Activated CD4-positive, alpha-beta T cell treated with anti-CD3 and anti-CD28 coated beads, Interleukin-10, Interleukin-2, amounts not matched to agents 100 ng/mL and 50 ng/mL, durations not matched to agents 16 hours and 8 hours (primary cell): Measurements from ENCODE around the gene FBXL13.
"Not testable (repeated sequence)": the region's sequence is repeated elsewhere in the genome, so short reads cannot be mapped to it uniquely, and the experiment has no call there.

Experiments used
- DNase-seq: peaks from one replicate; pipeline ENCODE4 v3.0.0-alpha.2; 2020

FBXL13 gene

GRCh38 chr7:102843850-102844249 lies 230.7 kb downstream of the FBXL13 start:
- peak; percentile 55 for DNase-seq

- DNase-seq = no peak
Measured at GRCh38 chr7:102842284-102842683, 232.3 kb downstream of the FBXL13 start.

GRCh38 chr7:102841290-102841689 lies 233.3 kb downstream of the FBXL13 start:
- no peak for DNase-seq

- no peak for DNase-seq
Measured at GRCh38 chr7:102840404-102840803, 234.2 kb downstream of the FBXL13 start.

- not testable (repeated sequence) for DNase-seq
Measured at GRCh38 chr7:102838572-102839101, 236.0 kb downstream of the FBXL13 start.

GRCh38 chr7:102837802-102838201 lies 236.8 kb downstream of the FBXL13 start:
- DNase-seq = no peak

- no peak for DNase-seq
Measured at GRCh38 chr7:102836977-102837376, 237.6 kb downstream of the FBXL13 start.

- DNase-seq = no peak
Measured at GRCh38 chr7:102836191-102836919, 238.2 kb downstream of the FBXL13 start.

- DNase-seq = peak; percentile 92
Measured at GRCh38 chr7:102834999-102835398, 239.6 kb downstream of the FBXL13 start.

- DNase-seq = no peak
Measured at GRCh38 chr7:102834466-102834865, 240.1 kb downstream of the FBXL13 start.

- DNase-seq = no peak
Measured at GRCh38 chr7:102833343-102833742, 241.3 kb downstream of the FBXL13 start.

GRCh38 chr7:102832674-102833073 lies 241.9 kb downstream of the FBXL13 start:
- no peak for DNase-seq

GRCh38 chr7:102830197-102830596 lies 244.4 kb downstream of the FBXL13 start:
- no peak for DNase-seq

- no peak for DNase-seq
Measured at GRCh38 chr7:102829075-102829474, 245.5 kb downstream of the FBXL13 start.

GRCh38 chr7:102828286-102828685 lies 246.3 kb downstream of the FBXL13 start:
- DNase-seq = no peak

- DNase-seq = no peak
Measured at GRCh38 chr7:102823390-102824119, 251.0 kb downstream of the FBXL13 start.

- no peak for DNase-seq
Measured at GRCh38 chr7:102821994-102822747, 252.4 kb downstream of the FBXL13 start.

- DNase-seq = no peak
Measured at GRCh38 chr7:102819151-102819550, 255.4 kb downstream of the FBXL13 start.

GRCh38 chr7:102817616-102818573 lies 256.7 kb downstream of the FBXL13 start:
- DNase-seq = no peak

GRCh38 chr7:102814025-102814471 lies 260.5 kb downstream of the FBXL13 start:
- peak; percentile 69 for DNase-seq

- no peak for DNase-seq
Measured at GRCh38 chr7:102813191-102814024, 261.2 kb downstream of the FBXL13 start.
